ENCODE data around the gene CMC4.

- TF ChIP-seq, protein P1, sequence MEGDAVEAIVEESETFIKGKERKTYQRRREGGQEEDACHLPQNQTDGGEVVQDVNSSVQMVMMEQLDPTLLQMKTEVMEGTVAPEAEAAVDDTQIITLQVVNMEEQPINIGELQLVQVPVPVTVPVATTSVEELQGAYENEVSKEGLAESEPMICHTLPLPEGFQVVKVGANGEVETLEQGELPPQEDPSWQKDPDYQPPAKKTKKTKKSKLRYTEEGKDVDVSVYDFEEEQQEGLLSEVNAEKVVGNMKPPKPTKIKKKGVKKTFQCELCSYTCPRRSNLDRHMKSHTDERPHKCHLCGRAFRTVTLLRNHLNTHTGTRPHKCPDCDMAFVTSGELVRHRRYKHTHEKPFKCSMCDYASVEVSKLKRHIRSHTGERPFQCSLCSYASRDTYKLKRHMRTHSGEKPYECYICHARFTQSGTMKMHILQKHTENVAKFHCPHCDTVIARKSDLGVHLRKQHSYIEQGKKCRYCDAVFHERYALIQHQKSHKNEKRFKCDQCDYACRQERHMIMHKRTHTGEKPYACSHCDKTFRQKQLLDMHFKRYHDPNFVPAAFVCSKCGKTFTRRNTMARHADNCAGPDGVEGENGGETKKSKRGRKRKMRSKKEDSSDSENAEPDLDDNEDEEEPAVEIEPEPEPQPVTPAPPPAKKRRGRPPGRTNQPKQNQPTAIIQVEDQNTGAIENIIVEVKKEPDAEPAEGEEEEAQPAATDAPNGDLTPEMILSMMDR (conservative IDR thresholded peaks at IDR 0.05 in 1 of 2, IDR thresholded peaks at IDR 0.05 in 1 of 2; ENCODE audit: low read depth in 1 of 2, low read length in 2 of 2): no peak
- no peak for TF ChIP-seq EZH2 (IDR thresholded peaks at IDR 0.05; ENCODE audit: low read length, missing control alignments)
These were observed 43.3 kb downstream of the CMC4 start for GRCh38 chrX:155027509-155028066.
